Fibroblast of the aortic adventitia (primary cell): ENCODE results near the gene OR8G5. TPM values are rescaled to one million over a fixed set of nuclear protein-coding genes. Genes with fewer than 3 reads are reported as not detected.
A peak's percentile ranks its signal among the peaks of the same experiment; 100 is the strongest.

ENCODE experiments used
- DNase-seq: peaks from one replicate; pipeline ENCODE4 v3.0.0-alpha.2; 2010; ENCODE audit warnings: low read depth
- H3K4me3 ChIP-seq: 2 replicates; pipeline ENCODE4 v1.5.1; 2011; ENCODE audit warnings: low read depth, mild to moderate bottlenecking, control low read depth, low read length, moderate library complexity
- total RNA-seq: library from RNA; depleted of rRNA; stranded (reverse); fragments of >200 nt; gene quantifications from 2 replicates; pipeline ENCODE4 v1.2.3, GENCODE V29; 2012; ENCODE audit warnings: low replicate concordance
- TF ChIP-seq, protein P1 (sequence below): IDR thresholded peaks from 2 replicates; pipeline ENCODE4 v1.5.1; 2011; ENCODE audit warnings: mild to moderate bottlenecking, low read length, control low read depth, inconsistent platforms; ENCODE audit not compliant: insufficient read depth

OR8G5 gene
- total RNA-seq, 1 donor, result not detected

DNA sequence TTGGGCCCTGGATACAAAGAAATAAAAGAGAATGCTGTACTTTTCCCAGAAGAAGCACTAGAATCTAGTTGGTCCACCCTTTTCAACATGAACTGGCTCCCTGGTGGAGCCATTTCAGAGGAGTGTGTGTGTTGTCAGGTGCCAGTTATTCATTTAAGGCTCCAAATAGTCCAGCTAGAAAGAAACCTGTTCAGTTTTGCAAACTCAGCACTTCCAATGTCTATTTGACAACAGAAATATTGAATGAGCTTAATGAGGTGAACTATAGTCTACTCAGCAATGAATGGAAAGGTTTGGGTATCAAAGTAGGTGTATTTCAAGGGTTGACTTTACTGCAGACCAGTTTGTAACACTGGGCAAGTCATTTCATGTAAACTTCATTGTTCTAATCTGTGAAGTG is 55.5 kb downstream of the OR8G5 start:
- no peak for DNase-seq
- TF ChIP-seq, protein P1, sequence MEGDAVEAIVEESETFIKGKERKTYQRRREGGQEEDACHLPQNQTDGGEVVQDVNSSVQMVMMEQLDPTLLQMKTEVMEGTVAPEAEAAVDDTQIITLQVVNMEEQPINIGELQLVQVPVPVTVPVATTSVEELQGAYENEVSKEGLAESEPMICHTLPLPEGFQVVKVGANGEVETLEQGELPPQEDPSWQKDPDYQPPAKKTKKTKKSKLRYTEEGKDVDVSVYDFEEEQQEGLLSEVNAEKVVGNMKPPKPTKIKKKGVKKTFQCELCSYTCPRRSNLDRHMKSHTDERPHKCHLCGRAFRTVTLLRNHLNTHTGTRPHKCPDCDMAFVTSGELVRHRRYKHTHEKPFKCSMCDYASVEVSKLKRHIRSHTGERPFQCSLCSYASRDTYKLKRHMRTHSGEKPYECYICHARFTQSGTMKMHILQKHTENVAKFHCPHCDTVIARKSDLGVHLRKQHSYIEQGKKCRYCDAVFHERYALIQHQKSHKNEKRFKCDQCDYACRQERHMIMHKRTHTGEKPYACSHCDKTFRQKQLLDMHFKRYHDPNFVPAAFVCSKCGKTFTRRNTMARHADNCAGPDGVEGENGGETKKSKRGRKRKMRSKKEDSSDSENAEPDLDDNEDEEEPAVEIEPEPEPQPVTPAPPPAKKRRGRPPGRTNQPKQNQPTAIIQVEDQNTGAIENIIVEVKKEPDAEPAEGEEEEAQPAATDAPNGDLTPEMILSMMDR, result no peak
- no peak overlapping the region for H3K4me3 ChIP-seq

DNA sequence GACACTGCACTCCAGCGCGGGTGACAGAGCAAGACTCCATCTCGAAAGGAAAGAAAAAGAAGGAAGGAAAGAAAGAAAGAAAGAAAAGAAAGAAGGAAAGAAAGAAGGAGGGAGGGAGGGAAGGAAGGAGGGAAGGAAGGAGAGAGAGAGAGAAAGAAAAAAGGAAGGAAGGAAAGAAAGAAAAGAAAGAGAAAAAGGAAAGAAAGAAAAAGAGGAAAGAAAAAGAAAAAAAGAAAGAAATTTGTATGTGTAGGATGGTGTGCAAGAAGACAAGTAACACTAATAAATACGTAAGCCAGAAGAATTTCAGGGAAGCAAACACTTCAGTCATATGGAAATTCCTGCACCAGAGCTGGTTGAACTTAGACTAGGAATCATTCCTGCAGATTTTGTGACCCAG is 57.0 kb downstream of the OR8G5 start:
- no peak for DNase-seq
- no peak overlapping the region for H3K4me3 ChIP-seq
- TF ChIP-seq, protein P1, result no peak

GRCh38 chr11:124313849-124314248 is 57.7 kb downstream of the OR8G5 start, which contains the start of gene OR8D1:
Gene OR8D1 (minus strand): TSS chr11:124313949. CDS start chr11:124310766, 3,183 bp downstream.
- no peak for DNase-seq
- no peak within 1 kb of the TSS for H3K4me3 ChIP-seq
- TF ChIP-seq, protein P1, result no peak

- DNase-seq, result peak; percentile 8
- no peak overlapping the region for H3K4me3 ChIP-seq
- TF ChIP-seq, protein P1, result no peak
Observed at GRCh38 chr11:124315052-124315451, 58.9 kb downstream of the OR8G5 start.

Other genes starting within 250 kb of the OR8G5 start
- not detected in 2 replicates for gene OR10G4, start 243.4 kb upstream of the OR8G5 start, total RNA-seq
- not detected in 2 replicates for gene OR10G9, start 233.4 kb upstream of the OR8G5 start, total RNA-seq
- not detected in 2 replicates for gene OR10G8, start 229.6 kb upstream of the OR8G5 start, total RNA-seq
- gene OR10G7, start 215.1 kb upstream of the OR8G5 start, total RNA-seq, result not detected in 2 replicates
- gene VWA5A, start 140.9 kb upstream of the OR8G5 start, total RNA-seq, result 20.5 and 28.4 TPM in 2 replicates
- not detected in 2 replicates for gene OR10D3, start 73.0 kb upstream of the OR8G5 start, total RNA-seq
- not detected in 2 replicates for gene OR8G1, start 15.3 kb upstream of the OR8G5 start, total RNA-seq
- not detected in 2 replicates for gene OR8D1, start 57.6 kb downstream of the OR8G5 start, total RNA-seq
- not detected in 2 replicates for gene OR8D2, start 63.8 kb downstream of the OR8G5 start, total RNA-seq
- gene OR8B2, start 128.1 kb downstream of the OR8G5 start, total RNA-seq, result not detected in 2 replicates
- gene OR8B3, start 142.6 kb downstream of the OR8G5 start, total RNA-seq, result not detected in 2 replicates
- gene OR8B4, start 168.5 kb downstream of the OR8G5 start, total RNA-seq, result not detected in 2 replicates
- gene OR8B8, start 189.3 kb downstream of the OR8G5 start, total RNA-seq, result not detected in 2 replicates